KG1 (cell line): Measurements from ENCODE around the gene TIE1.

Experiments
- DNase-seq: peaks from one replicate; lab custom pipeline; 2025; lab: John Stamatoyannopoulos, UW

TIE1 gene

DNA sequence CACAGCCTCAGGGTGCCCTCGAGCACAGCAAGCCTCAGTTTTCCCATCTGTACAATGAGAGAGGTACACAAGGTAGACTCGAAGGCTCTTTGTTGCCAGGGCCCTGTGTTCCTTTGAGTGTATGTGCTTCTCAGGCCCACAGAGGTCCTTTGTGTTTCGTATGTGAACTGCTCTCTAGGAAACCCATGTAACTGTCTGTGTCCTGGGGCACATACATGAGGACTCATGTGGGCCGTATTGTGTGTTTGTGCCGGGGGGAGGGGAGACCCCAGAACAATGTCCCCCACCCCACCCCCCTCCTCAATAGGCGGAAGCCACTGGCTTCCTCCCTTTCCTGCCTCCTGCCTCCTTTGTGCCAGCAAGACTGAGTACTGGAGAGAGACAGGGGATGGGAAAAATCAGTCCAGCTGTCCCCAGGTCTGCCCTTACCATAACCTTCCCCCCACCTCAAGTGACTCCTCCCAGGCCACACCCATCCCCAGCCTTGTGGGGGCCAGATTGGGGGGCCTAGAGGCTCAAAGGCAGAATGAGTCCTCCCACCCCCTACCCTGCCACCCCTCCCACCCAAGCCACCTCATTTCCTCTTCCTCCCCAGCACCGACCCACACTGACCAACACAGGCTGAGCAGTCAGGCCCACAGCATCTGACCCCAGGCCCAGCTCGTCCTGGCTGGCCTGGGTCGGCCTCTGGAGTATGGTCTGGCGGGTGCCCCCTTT lies at the start of gene TIE1:
Gene TIE1 (plus strand): TSS at position 605 of the 717 bp plus-strand sequence. CDS start 90 bp downstream, at position 695.
- peak; percentile 20 for DNase-seq

DNA sequence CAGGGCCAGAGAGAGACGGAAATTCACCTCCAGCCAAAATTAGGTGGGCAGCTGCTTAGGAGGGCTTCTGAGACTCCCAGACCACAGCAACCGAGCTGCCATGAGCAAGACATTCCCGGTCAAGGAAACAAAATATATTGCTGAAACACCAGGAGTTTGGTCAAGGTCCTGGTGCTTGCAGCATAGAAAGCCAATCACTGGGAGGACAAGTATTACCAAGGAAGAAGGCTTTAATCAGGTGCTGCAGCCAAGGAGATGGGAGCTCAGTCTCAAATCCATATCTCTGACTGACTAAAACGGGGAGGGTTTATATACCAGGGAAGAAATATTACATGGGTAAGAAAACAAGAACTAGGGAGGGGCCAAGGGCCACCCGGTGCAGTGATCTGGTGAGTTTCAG lies 49.8 kb upstream of the TIE1 start:
- no peak for DNase-seq

DNA sequence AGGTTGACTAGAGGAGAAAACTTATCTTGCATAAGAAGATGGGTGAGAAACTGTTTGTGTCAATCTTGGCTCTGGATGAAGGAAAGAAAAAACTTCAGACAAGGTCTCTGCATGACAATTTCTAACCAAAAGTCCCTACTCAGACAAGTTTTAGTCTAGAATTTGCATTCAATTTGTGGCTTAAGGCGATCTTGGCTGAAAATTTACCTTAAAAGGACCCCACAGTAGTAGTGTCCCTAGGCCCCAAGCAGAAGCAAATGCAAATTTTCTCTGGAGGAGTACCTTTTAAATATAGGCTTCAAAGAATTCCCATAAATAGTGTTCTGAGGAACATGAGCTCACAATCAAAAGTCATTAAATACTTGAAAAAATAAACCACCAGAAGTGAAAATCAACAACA lies 48.6 kb upstream of the TIE1 start:
- no peak for DNase-seq

DNA sequence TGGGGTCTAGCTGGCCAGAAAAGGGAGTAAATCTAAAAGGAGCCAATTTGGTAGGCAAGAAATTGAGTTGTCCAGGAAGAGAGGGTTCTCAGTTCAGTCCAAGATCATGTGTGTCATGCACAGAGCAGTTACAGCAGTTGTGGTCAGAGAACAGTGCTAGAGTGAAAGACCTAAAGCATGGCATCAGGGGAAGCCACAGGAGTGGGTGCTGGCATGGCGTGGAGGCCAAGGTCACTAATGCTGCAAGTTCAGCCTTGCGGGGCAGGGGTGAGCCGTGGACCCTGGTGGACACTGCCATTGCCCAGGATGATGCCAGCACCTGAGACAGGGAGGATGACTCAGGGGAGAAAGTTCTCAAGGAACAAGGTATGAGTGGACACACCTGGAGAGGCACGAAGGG lies 47.6 kb upstream of the TIE1 start:
- DNase-seq, result no peak

DNA sequence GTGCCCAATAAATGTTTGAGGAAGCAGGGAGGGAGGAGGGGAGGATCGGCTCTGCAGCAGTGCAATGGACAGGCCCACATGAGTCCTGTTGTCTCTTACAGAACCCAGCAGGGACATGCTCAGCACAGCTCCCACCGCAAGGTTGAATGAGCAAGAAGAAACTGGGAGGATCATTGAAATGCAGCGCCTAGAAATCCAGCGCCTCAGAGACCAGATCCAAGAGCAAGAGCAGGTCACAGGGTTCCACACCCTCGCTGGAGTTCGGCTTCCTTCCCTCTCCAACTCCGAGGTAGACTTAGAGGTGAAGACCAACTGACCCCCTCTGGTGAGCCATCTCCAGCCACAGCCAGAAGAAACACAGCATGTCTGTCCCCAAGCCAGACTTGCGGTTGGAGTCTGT lies 46.9 kb upstream of the TIE1 start:
- DNase-seq, result no peak

DNA sequence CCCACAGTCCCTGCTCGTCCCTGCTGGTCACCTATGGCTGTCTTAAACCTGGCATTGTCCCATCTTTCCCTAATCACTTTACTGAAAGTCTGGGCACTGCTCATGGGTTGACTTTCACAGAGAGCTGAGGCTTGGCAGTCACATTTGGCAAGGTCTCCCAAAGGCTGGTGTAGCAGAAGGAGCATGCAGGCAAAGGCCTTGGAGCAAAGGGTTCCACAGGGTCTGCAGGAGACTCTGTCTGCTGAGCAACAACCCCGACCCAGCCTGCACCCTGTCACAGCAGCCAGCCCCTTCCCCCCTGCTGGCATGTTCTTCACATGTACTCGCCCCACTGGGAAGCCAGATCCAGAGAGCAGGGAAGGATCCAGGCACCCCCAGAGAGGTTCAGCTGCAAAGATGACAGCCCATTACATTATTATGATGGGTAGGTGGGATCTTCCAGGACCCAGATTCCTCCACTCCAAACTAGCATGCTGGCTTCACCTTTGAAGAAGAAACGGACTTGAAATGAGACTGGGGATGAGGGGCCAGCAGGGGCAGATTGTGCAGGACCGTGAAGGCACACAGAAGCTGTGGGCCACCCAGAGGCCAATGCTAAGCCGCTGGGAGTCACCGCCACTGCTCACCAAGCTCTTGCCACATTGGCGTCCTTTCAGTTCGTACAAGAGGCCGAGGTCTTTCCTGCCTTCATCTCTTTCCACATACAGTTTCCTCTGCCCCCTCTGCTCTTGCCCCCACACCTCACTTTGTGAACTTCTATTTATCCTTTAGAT lies 45.2 kb upstream of the TIE1 start:
- no peak for DNase-seq

DNA sequence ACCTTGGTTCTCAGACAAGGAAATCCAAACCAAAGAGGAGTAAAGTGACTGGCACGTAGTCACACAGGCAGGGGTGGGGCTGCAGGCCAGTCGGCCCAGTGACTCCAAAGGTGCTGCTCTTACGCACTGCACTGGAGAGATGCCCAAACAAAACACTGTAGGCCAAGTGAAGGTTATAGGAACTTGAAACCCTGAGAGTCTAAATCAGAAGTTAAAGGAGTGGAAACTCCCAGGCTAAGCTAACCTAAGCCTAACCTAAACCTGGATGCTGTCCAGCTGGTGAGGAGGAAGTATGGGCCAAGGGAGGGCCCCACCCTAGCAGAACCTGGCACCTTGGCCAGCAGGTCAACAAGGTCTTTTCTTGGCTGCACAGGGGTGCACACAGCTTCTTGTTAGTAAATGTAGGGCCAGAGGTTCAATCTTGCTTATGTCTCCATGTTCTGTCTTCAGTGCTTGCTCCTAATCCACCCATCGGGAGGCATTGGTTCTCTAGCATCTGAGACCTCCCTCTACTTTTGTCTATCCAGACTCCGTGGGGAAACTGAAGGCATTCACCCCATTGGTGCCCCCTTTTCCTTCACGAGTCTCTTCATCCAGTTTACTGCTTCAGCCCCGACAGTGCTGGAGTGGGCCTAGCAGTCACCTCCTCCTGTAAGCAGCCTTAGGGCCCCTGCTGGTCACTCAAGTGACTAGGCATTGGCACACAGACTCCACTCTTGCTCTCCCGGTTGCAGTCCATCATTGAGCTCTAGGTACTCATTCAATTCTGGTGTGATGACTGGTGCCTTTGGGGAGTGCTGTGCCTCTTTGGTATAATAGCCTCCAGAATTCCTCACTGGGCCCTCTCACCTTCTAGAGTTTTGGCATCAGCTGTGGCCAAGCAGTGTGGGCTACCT lies 43.9 kb upstream of the TIE1 start:
- no peak for DNase-seq

DNA sequence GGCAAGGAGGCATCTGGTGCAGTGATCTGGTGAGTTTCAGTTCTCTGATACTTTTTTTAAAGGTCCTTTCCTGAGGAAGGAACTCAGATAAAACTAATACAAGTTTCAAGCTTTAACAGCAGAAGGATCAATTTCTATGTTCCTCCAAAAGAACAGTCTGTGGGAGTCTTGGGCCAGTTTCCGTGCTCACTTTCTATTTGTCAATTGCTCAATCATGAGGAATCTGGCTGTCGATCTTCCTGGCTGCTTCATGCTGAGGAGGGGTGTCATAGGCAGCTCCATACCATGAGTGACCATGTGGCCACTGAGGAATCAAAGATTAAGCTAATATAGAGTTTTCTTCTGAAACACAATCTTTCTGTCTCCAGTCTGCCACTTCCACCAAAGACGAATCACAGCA lies 42.4 kb upstream of the TIE1 start:
- DNase-seq, result no peak

DNA sequence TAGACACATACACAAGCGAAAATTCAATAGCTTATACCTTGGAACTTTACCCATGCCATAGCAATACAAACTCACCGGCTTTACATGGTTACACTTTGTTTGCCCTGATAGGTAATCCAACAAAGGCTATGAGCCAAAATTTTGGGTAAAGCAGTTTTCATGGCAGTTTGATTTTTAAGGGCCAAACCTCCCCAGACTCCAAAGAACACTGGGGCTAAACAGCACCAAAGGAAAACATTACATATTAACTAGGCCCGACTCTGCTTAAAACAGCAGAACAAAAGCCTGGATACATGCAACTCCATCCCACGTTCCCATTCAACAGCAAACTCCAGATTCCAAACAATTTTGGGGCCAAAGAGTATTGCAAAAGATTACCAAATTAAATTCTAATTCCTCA lies 35.4 kb upstream of the TIE1 start:
- DNase-seq, result no peak

DNA sequence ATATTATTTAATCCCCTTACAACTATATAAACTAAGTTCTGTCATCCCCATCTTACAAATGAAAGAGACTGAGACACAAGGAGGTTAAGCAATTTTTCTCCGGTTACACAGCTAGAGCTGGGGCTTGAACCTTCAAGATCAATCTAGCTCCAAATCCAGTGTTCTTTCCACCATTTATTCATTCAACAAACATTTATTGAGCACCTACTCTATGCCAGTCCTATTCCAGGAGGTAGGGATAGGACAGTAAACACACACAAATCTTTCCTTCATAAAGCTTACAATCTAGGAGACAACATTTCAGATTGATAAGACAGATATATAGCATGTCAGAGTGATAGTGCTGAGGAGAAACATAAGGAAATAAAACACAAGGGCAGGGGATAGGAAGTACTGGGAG lies 33.9 kb upstream of the TIE1 start:
- no peak for DNase-seq

DNA sequence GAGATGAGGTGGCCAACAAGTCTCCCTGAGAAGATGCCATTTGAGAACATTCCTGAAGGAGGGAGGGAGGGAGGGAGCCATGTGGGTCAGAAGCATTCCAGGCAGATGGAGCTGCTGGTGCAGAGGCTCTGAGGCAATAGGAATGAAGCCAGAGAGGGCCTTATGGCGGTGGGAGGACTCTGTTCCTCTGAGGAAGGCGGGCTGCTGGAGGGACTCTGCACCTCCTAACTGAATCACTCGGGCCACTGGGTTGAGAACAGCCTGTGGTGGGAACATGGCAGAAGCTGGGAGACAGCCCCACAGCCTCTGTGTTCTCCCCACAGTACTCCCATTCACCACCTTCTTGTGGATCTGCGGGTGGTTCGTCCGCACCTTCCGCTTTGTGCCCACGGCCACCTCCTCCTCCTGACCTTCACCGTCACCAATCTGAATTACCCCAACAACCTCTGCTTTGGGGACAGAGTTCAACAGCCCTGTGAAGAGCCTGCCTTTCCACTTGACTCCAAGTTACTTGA lies 33.4 kb upstream of the TIE1 start:
- DNase-seq, result no peak

DNA sequence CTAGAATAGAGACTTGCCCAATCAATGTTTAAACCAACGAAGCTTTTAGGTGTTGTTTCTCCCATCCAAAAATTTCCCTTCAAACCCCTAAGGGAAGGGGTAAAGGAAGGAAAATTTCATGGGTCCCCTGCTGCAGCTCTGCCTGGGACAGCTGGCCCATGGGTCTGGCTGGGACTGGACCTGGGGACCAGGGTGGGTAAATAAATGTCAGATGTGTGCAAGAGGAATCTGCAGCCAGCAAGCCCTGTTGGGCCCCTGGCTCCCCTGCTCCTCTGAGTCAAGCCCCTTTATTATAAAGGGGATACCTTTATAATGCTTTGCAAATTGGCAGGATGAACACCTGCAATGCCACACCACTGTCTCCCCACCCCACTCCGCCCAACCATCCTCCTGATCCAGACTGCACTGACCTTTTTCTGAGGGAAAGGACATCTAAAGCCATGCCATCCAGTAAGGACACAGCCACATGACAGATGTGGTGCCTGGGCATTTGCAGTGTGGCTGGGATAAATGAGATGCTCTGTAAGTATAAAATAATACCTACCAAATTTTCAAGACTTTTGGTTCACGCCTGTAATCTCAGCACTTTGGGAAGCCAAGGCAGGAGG lies 32.9 kb upstream of the TIE1 start:
- no peak for DNase-seq

DNA sequence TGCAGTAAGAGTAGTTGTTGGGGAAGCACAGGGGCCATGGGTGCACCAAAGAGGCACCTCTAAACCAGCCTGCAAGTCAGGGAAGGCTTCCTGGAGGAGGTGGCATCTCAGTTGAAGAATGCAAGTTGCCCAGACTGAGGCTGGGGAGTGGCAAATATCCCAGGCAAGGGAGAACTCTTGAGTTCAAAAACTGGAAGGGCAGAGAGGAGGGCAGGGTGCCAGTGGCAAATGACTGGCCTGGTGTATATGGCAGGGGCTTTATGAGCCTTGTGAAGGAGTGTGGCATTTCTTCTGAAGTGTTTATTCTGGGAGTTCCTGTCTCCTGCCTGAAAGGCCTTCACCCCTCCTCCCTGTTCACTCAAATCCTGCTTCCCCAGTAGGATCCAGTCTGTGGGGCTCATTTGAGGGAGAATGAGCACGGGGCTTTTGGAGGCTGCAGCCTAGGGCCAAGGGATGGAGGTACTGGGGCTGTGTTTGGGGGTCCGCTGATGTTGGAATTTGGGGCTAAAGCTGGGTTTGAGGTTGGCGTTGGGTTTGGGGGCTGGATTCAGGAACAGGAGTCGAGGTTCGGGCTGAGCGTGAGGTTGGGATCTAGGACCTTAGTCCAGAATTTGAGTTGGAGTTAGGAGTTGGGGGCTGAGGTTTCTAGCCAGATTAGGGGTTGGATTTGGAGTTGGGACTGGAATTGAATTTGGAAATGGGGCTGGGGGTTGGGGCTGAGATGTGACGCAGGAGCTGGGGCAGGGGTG lies 31.0 kb upstream of the TIE1 start, which contains the start of gene TMEM125:
Gene TMEM125 (plus strand): TSS at position 357 of the 749 bp plus-strand sequence. CDS start 2,740 bp downstream, outside the sequence.
- no peak for DNase-seq

DNA sequence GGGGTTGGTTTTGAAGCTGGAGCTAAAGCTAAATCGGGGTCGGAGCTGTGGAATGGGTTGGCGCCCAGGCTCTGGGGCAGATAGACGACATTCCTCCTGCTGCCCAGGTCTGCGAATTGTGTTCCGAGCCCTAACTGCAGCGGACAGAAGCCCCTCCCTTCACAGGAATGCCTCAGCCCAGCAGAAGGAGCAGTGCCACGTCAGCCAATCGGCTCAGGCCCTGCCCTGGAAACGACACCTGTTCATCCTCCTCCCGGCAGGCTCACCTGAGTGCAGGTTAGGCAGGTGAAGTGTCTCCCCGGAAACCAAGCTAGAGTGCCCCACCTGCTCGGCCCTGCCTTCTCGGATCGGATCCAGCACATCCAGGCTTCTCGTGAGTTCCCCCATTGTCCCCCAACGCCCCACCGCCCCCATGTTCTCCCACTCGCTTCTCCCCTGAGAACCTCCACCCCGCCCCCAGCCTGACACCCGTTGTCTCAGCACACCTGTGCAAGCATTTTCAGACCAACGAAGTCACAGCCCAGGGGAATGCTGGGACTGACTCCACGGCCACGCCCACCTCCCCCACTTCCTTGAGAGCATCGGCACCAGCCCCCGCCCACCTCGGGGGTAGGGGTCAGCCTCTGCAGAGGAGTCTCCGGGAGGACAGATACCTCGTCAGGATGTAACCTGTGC lies 30.2 kb upstream of the TIE1 start:
- no peak for DNase-seq

DNA sequence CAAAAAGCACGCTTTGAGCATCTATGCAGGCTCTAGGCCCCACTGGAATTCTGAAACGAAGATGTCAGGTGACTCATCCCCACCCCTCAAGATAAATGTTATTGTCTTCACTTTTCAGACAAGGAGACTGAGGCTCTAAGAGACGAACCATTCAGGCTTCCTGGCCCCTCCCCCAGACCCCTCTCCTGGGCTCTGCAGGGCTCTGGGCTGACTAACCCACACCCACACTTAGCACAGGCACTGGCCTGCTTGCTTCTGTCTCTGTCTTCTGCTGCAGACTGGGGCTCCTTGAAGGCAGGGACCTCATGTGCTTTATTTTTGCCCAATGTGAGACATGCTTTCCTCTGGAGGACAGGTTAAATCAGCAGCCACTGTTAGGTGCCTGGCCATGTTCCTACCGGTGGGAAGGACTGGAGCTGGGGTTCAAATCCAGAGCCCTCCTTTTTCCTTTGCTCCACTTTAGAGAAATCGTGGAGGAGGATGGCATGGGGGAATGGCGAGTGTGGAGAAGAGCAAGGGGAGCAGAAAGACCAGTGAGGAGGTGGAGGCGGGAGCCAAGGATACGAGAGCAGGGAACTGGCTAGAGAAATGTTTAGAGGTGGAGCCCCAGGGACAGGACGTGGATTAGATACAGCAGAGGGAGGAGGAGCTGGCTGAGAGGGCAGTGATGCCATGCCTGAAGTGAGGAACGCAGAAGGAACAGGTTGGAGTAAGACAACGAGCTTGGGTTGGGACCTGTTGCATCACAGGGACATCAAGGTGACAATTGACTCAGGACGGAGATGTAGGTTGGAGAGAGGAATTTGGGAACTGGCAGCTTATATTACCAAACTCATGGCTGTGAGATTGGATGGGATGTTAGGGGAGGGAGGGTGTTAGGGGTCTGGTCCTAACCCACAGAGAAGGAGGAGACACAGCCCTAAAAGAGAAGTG lies 29.3 kb upstream of the TIE1 start:
- DNase-seq, result no peak

DNA sequence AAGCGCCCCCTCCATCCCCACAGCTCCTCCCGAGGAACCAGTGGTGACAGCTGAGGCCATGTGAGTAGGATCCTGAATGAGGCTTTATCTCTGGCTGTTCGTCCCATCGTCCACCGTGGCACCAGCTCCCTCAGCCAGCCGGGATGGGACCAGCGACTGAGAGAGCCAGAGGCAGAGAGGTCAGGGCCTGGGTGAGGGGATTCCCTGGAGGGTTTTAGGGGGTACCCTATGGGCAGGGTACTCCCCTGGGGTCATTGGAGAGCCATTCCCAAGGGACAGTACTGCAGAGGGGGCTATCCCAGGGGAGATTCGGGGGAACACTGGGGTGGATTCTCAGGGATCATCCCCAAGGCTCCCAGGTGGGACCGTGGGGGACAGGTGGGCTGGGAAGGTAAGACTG lies 28.6 kb upstream of the TIE1 start:
- DNase-seq, result no peak

DNA sequence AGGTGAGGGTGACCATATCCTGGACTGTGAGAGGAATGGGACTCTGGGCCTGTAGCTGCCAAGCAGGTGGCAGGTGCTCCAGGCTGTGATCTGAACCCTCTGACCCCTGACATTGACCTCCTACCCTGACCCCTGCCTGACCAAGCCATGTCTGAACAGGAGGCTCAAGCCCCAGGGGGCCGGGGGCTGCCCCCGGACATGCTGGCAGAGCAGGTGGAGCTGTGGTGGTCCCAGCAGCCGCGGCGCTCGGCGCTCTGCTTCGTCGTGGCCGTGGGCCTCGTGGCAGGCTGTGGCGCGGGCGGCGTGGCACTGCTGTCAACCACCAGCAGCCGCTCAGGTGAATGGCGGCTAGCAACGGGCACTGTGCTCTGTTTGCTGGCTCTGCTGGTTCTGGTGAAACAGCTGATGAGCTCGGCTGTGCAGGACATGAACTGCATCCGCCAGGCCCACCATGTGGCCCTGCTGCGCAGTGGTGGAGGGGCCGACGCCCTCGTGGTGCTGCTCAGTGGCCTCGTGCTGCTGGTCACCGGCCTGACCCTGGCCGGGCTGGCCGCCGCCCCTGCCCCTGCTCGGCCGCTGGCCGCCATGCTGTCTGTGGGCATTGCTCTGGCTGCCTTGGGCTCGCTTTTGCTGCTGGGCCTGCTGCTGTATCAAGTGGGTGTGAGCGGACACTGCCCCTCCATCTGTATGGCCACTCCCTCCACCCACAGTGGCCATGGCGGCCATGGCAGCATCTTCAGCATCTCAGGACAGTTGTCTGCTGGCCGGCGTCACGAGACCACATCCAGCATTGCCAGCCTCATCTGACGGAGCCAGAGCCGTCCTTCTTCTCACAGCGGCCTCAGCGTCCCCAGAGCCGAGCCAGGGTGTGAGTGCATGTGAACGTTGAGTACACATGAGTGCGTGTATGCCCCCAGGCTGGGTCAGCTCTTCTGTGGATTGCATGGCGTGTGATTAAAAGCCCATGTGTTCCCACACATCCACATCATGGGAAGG lies 27.9 kb upstream of the TIE1 start:
- DNase-seq, result no peak

DNA sequence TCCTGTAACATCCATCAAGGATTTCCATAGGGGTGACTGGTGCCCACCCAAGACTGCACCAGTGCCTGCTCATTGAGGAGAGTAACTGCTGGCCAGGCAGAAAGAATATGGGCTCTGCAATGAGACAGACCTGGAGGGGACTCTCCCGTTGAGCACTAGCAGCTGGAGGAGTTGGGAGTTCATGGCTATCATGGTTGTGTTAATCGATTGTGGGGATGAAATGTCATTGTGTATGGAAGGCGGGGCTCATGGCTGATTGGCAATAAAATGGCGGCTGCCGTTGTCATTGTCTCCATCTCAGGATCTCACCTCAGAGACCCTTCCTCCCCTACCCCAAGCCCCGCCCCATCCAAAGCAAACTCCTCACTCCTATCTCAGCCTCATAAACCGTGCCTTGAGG lies 27.1 kb upstream of the TIE1 start:
- no peak for DNase-seq
